ENCODE data around the gene GATA6. TPM values are rescaled to one million over a fixed set of nuclear protein-coding genes. Genes with fewer than 3 reads are reported as not detected.

Gene GATA6
- total and polyA plus RNA-seq, 2 of the 8 experiments (the other 6 are each of a cell fraction or from before 2014, with no cell fraction given), result 0.09 TPM; not detected in 1

- ChIA-PET POLR2A (ENCODE audit: partially characterized antibody) (interaction anchor here (1.2 kb wide), 1 partner anchor 8 kb away, joined by 5 read pairs; no protein-coding TSS in a partner anchor), CTCF (ENCODE audit: partially characterized antibody) (no interaction called here)
- Histone ChIP-seq H3K23ac (ENCODE audit: insufficient read length) (no peak overlapping the region), H3K27ac (ENCODE audit: low read depth, low read length) (no peak overlapping the region), H3K4me2 (ENCODE audit: insufficient read depth in 1 of 2, low read depth in 2 of 2, low read length in 2 of 2) (peak overlapping the region; percentile 67 to 73), H2AFZ (ENCODE audit: low read length) (no peak overlapping the region), H3K56ac (replicated peaks; ENCODE audit: insufficient read length, low read depth, low read length) (no peak overlapping the region), H2BK12ac (ENCODE audit: low read depth, low read length) (no peak overlapping the region), H2BK20ac (ENCODE audit: low read length) (no peak overlapping the region), H3K4me1 (replicated peaks in 1 of 4; ENCODE audit: control insufficient read depth in 3 of 4, insufficient read depth in 4 of 4, low read length in 3 of 4) (peaks cover 0 to 23% (median 11%) of the 10 kb centered on the region in 4 experiments; a peak in 5 of 7 replicates), H3K23me2 (ENCODE audit: low read depth, low read length) (peaks cover 17% of the 10 kb centered on the region; the same call in 1 of the 2 replicates), H2BK5ac (ENCODE audit: low read depth, low read length) (no peak overlapping the region), H3K79me1 (ENCODE audit: low read depth, low read length) (no peaks in the 10 kb centered on the region), H3K18ac (ENCODE audit: extremely low read depth, low read length) (no peak overlapping the region), H3K27me3 (replicated peaks in 1 of 4; ENCODE audit: control insufficient read depth in 3 of 4, extremely low read depth in 1 of 4, insufficient read depth in 3 of 4, low read length in 3 of 4) (peaks cover 70 to 92% (median 88%) of the 10 kb centered on the region in 4 experiments), H4K20me1 (replicated peaks in 1 of 2; ENCODE audit: control insufficient read depth in 1 of 2, insufficient read depth in 2 of 2, low read length in 2 of 2) (peaks cover 13 to 16% of the 10 kb centered on the region in 2 experiments), H2AK5ac (ENCODE audit: low read depth, low read length) (no peak overlapping the region), H3K36me3 (ENCODE audit: control insufficient read depth in 2 of 4, insufficient read depth in 4 of 4, low read length in 3 of 4) (peaks cover 0 to 6% (median 0%) of the 10 kb centered on the region in 4 experiments; a peak in 1 of 8 replicates), H3K4me3 (ENCODE audit: extremely low read depth in 1 of 4, insufficient read depth in 2 of 4, low read depth in 3 of 4, low read length in 4 of 4) (peak overlapping the region in 3 of 4 experiments; percentile 30 to 59 (median 32); a peak in 6 of 8 replicates), H3K79me2 (ENCODE audit: control insufficient read depth in 1 of 2, insufficient read depth in 2 of 2, low read length in 2 of 2) (no peaks in the 10 kb centered on the region), H4K91ac (replicated peaks; ENCODE audit: insufficient read length, low read length) (no peak overlapping the region), H3K14ac (ENCODE audit: insufficient read length) (no peak overlapping the region), H3K9me3 (ENCODE audit: insufficient read depth in 2 of 2, low read depth in 1 of 2, low read length in 1 of 2) (no peaks in the 10 kb centered on the region), H3K9ac (replicated peaks in 1 of 4; ENCODE audit: extremely low read depth in 1 of 4, low read depth in 3 of 4, low read length in 3 of 4) (no peak overlapping the region), H4K5ac (ENCODE audit: insufficient read length, low read depth, low read length) (no peak overlapping the region), H2BK15ac (ENCODE audit: low read length) (no peak overlapping the region), H2BK120ac (replicated peaks; ENCODE audit: low read depth, low read length) (no peak overlapping the region), H3K4ac (replicated peaks; ENCODE audit: insufficient read length, low read depth, low read length) (no peak overlapping the region), H4K8ac (ENCODE audit: extremely low read depth, insufficient read depth, low read length) (no peak overlapping the region)
- no peak for FAIRE-seq
- TF ChIP-seq EZH2 (IDR thresholded peaks at IDR 0.05; ENCODE audit: low read depth, low read length, severe bottlenecking) (peak; percentile 57), SUZ12 (IDR thresholded peaks at IDR 0.05; ENCODE audit: low read length) (peak; percentile 84; the same call in 1 of the 2 replicates), TCF12 (IDR thresholded peaks at IDR 0.05; ENCODE audit: low read depth, low read length) (no peak)
- WGBS, 2 experiments (ENCODE audit: extremely low coverage in 1 of 2, insufficient coverage in 1 of 2, insufficient read length in 1 of 2, insufficient replicate concordance in 2 of 2, low coverage in 1 of 2, low lambda C conversion rate in 2 of 2, missing lambda C conversion rate in 1 of 2), result 2% methylated on average over 53 of the region's 57 CpGs; no CpG with 5 or more reads in 1 of the 2 experiments
- peak in 1 of 2 experiments; percentile 55 for DNase-seq (ENCODE audit: low read depth in 1 of 2, low spot score in 2 of 2)
Measured at GRCh38 chr18:22165603-22166068, 3.8 kb upstream of the GATA6 start.
